Smooth muscle cell of trachea (primary cell): Measurements from ENCODE around the gene WNT2. TPM values are rescaled to one million over a fixed set of nuclear protein-coding genes. Genes with fewer than 3 reads are reported as not detected.

ENCODE experiments used
- total RNA-seq: library from RNA; depleted of rRNA; stranded (reverse); fragments of >200 nt; gene quantifications from 2 replicates; pipeline ENCODE4 v1.2.1, GENCODE V29; 2014

Gene WNT2
- under 0.01 and 1.3 TPM in 2 replicates for total RNA-seq

GRCh38 chr7:117322741-117323304 is at the start of gene WNT2:
TSS of gene WNT2 (minus strand) at chr7:117323058. CDS start at chr7:117322989, 69 bp downstream.

Other genes starting within 250 kb of the WNT2 start
- gene ASZ1, start 104.4 kb upstream of the WNT2 start, total RNA-seq = not detected in 2 replicates
- gene CFTR, start 157.0 kb upstream of the WNT2 start, total RNA-seq = not detected in 2 replicates